Neural cell (in vitro differentiated cells): Measurements from ENCODE around the gene DLK1. TPM values are rescaled to one million over a fixed set of nuclear protein-coding genes. Genes with fewer than 3 reads are reported as not detected.
A peak's percentile ranks its signal among the peaks of the same experiment; 100 is the strongest.

Experiments used
- H2AFZ ChIP-seq: fragments of 200-600, 300-800 bp; sonication (generic), shearing (Covaris generic); 2 replicates; pipeline ENCODE4 v1.6.0; 2014; ENCODE audit warnings: low read depth, mild to moderate bottlenecking, antibody characterized with exemption, low read length, moderate library complexity
- H3F3A ChIP-seq: fragments of 200-600 bp; shearing (Covaris generic); 2 replicates; pipeline ENCODE4 v1.6.1; 2016; ENCODE audit warnings: mild to moderate bottlenecking, moderate library complexity, mixed read lengths, antibody characterized with exemption, low read length; ENCODE audit not compliant: insufficient read depth, poor library complexity, severe bottlenecking
- H3K27ac ChIP-seq: fragments of 200-600, 300-800 bp; sonication (generic), shearing (Covaris generic); 2 replicates; pipeline ENCODE4 v1.5.1; 2014; ENCODE audit warnings: mild to moderate bottlenecking, low read length, moderate library complexity
- H3K27me3 ChIP-seq: fragments of 300-800, 200-600 bp; sonication (generic), shearing (Covaris generic); 2 replicates; pipeline ENCODE4 v1.6.0; 2014; ENCODE audit warnings: mild to moderate bottlenecking, low read depth, low read length, moderate library complexity; ENCODE audit not compliant: insufficient read depth
- H3K36me3 ChIP-seq: fragments of 300-800, 200-600 bp; sonication (generic), shearing (Covaris generic); 2 replicates; pipeline ENCODE4 v1.5.1; 2014; ENCODE audit warnings: mild to moderate bottlenecking, antibody characterized with exemption, low read length, moderate library complexity; ENCODE audit not compliant: insufficient read depth
- H3K4me2 ChIP-seq: fragments of 300-800, 200-600 bp; sonication (generic), shearing (Covaris generic); 2 replicates; pipeline ENCODE4 v1.6.0; 2014; ENCODE audit warnings: mild to moderate bottlenecking, low read length
- H3K4me3 ChIP-seq: fragments of 300-800, 200-600 bp; sonication (generic), shearing (Covaris generic); 2 replicates; pipeline ENCODE4 v1.5.1; 2014; ENCODE audit warnings: mild to moderate bottlenecking, low read length, moderate library complexity
- H3K79me2 ChIP-seq: fragments of 200-600 bp; shearing (Covaris generic); replicated peaks from 2 replicates; pipeline ENCODE4 v1.6.0; 2014; ENCODE audit warnings: mild to moderate bottlenecking, low read length, moderate library complexity; ENCODE audit not compliant: insufficient read depth
- H3K9ac ChIP-seq: fragments of 300-800, 200-600 bp; sonication (generic), shearing (Covaris generic); 2 replicates; pipeline ENCODE4 v1.6.1; 2016; ENCODE audit warnings: mild to moderate bottlenecking, low read length, mixed read lengths
- H3K9me2 ChIP-seq: fragments of 200-600 bp; shearing (Covaris generic); 2 replicates; pipeline ENCODE4 v1.6.1; 2016; ENCODE audit warnings: mild to moderate bottlenecking, low read length, mixed read lengths; ENCODE audit not compliant: insufficient read depth
- H3K9me3 ChIP-seq: fragments of 200-600, 300-800 bp; sonication (generic), shearing (Covaris generic); 2 replicates; pipeline ENCODE4 v1.6.1; 2016; ENCODE audit warnings: mild to moderate bottlenecking, mixed run types, low read length, moderate library complexity, mixed read lengths
- H4K20me1 ChIP-seq: fragments of 200-600 bp; shearing (Covaris generic); 2 replicates; pipeline ENCODE4 v1.6.1; 2016; ENCODE audit warnings: mild to moderate bottlenecking, mixed run types; ENCODE audit not compliant: insufficient read depth
- EZH2 ChIP-seq: fragments of 200-600, 300-800 bp; shearing (Covaris generic), sonication (generic); IDR thresholded peaks from 2 replicates; pipeline ENCODE4 v1.6.1; 2014; ENCODE audit warnings: antibody characterized with exemption, low read length, borderline replicate concordance, mild to moderate bottlenecking; ENCODE audit not compliant: insufficient read depth, poor library complexity, severe bottlenecking
- MXI1 ChIP-seq: fragments of 450-650 bp; conservative IDR thresholded peaks from 2 replicates; pipeline ENCODE4 v1.6.1; 2014; ENCODE audit warnings: antibody characterized with exemption, mild to moderate bottlenecking; ENCODE audit not compliant: poor library complexity, severe bottlenecking
- POLR2AphosphoS5 ChIP-seq: IDR thresholded peaks from 2 replicates; pipeline ENCODE4 v1.6.1; 2012
- RAD21 ChIP-seq: fragments of 450-650 bp; conservative IDR thresholded peaks from 2 replicates; pipeline ENCODE4 v1.6.1; 2014; ENCODE audit warnings: antibody characterized with exemption, mild to moderate bottlenecking, moderate library complexity
- SMC3 ChIP-seq: fragments of 450-650 bp; conservative IDR thresholded peaks from 2 replicates; pipeline ENCODE4 v1.6.1; 2014; ENCODE audit warnings: antibody characterized with exemption, mild to moderate bottlenecking, moderate library complexity; ENCODE audit not compliant: poor library complexity
- TAF1 ChIP-seq: IDR thresholded peaks from 2 replicates; pipeline ENCODE4 v1.6.1; 2012; ENCODE audit warnings: low read depth
- polyA plus RNA-seq: library from polyadenylated mRNA; depleted of rRNA; stranded (reverse); fragments of >200 nt; gene quantifications from 2 replicates; pipeline ENCODE4 v1.2.3, GENCODE V29; 2014
- TF ChIP-seq, protein P1 (sequence below): IDR thresholded peaks from 2 replicates; pipeline ENCODE4 v1.6.1; 2012; ENCODE audit warnings: borderline replicate concordance
- TF ChIP-seq, protein P2 (sequence below): fragments of 450-650 bp; IDR thresholded peaks from 2 replicates; pipeline ENCODE4 v1.5.1; 2014; ENCODE audit warnings: antibody characterized with exemption, mild to moderate bottlenecking, moderate library complexity; ENCODE audit not compliant: poor library complexity, severe bottlenecking

Gene DLK1
- polyA plus RNA-seq, 1 donor from 2014 or later, result 6.8 TPM

DNA sequence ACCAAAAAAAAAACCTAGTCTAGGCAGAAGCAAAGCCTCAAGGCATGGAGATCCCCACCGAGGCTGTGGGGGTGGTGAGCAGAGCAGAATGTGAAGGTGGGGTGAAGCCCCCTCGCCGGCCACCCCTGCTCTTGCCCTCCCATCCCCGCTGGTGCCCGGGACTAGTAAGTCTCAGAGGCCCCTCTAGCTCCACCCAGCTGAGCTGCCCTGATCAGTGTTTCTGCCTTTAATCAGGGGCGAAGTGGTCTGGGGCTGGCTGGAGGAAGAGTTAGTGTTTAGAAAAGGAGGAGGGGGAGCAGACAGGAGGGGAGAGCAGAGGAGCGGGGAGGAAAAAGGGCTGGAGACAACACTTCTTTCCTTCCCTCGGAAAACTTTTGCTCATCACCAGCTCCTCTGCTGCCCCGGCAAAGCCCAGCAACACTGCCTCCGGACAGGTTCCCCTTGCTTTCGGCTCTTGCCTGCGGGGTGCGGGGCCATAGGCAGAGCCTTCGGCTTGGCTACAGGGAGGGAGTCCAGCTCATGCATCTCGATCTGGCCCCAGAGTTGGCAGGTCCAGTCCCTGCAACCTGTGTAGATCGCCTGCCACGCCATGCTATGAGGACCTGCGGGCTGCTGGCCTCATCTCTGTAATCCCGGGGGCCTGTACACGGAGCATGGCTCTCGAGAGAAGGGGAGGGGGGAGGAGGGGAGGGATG lies 3.4 kb upstream of the DLK1 start:
- H3K9me2 ChIP-seq, result no peaks in the 10 kb centered on the region

DNA sequence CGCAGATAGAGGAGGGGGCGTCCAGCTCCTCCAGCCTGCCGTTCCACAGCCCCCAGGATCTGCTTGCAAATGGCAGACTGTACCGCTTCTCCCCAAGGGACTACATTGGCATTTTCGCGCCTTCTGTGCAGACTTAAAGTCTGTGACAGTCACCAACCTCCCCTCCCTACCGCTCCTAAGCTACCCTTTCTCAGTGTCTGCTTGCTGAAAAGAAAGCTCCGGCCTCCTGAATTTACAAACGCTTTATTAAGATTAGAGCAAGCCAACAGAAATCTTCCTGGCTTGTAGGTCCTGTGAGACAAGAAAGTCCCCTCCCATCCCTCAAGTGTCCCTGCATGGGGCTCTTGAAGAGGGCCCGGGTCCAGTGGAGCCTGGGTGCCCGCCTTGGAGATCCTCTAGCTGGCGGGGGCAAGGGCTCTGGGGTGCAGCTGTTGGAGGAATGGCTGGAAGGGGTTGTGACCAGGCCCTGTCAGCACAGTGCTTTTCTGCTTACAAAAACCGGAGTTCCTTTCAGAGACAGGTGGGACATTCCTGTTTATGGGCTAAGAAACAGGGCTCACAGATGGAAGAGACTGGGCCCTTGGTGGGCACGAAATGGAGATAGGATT lies 2.8 kb upstream of the DLK1 start:
- Histone ChIP-seq H3K9me3 (no peaks in the 10 kb centered on the region), H3K4me2 (no peak overlapping the region), H3K79me2 (peaks cover 38% of the 10 kb centered on the region), H3K9me2 (no peaks in the 10 kb centered on the region), H3K27ac (peak overlapping the region; percentile 5), H3K9ac (peak overlapping the region; percentile 36), H4K20me1 (no peaks in the 10 kb centered on the region), H3K27me3 (no peaks in the 10 kb centered on the region), H2AFZ (no peak overlapping the region), H3K36me3 (no peaks in the 10 kb centered on the region), H3F3A (no peaks in the 10 kb centered on the region), H3K4me3 (peak overlapping the region; percentile 12)
- TF ChIP-seq SMC3 (peak; percentile 18), MXI1 (no peak), TAF1 (no peak), POLR2AphosphoS5 (peak; percentile 40)
- TF ChIP-seq, protein P1, sequence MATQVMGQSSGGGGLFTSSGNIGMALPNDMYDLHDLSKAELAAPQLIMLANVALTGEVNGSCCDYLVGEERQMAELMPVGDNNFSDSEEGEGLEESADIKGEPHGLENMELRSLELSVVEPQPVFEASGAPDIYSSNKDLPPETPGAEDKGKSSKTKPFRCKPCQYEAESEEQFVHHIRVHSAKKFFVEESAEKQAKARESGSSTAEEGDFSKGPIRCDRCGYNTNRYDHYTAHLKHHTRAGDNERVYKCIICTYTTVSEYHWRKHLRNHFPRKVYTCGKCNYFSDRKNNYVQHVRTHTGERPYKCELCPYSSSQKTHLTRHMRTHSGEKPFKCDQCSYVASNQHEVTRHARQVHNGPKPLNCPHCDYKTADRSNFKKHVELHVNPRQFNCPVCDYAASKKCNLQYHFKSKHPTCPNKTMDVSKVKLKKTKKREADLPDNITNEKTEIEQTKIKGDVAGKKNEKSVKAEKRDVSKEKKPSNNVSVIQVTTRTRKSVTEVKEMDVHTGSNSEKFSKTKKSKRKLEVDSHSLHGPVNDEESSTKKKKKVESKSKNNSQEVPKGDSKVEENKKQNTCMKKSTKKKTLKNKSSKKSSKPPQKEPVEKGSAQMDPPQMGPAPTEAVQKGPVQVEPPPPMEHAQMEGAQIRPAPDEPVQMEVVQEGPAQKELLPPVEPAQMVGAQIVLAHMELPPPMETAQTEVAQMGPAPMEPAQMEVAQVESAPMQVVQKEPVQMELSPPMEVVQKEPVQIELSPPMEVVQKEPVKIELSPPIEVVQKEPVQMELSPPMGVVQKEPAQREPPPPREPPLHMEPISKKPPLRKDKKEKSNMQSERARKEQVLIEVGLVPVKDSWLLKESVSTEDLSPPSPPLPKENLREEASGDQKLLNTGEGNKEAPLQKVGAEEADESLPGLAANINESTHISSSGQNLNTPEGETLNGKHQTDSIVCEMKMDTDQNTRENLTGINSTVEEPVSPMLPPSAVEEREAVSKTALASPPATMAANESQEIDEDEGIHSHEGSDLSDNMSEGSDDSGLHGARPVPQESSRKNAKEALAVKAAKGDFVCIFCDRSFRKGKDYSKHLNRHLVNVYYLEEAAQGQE, result no peak

More for the DNA sequence above, 3.4 kb upstream of the DLK1 start:
- no peaks in the 10 kb centered on the region for H3K27me3 ChIP-seq
- H3F3A ChIP-seq, result no peaks in the 10 kb centered on the region
- peak overlapping the region; percentile 36 for H3K9ac ChIP-seq
- H3K36me3 ChIP-seq, result no peaks in the 10 kb centered on the region
- H3K9me3 ChIP-seq, result no peaks in the 10 kb centered on the region
- H3K27ac ChIP-seq, result peak overlapping the region; percentile 5
- no peak for TF ChIP-seq SMC3
- no peak for TF ChIP-seq EZH2
- TF ChIP-seq MXI1, result no peak
- no peak for TF ChIP-seq POLR2AphosphoS5
- TF ChIP-seq, protein P1, result no peak
- TF ChIP-seq, protein P2, sequence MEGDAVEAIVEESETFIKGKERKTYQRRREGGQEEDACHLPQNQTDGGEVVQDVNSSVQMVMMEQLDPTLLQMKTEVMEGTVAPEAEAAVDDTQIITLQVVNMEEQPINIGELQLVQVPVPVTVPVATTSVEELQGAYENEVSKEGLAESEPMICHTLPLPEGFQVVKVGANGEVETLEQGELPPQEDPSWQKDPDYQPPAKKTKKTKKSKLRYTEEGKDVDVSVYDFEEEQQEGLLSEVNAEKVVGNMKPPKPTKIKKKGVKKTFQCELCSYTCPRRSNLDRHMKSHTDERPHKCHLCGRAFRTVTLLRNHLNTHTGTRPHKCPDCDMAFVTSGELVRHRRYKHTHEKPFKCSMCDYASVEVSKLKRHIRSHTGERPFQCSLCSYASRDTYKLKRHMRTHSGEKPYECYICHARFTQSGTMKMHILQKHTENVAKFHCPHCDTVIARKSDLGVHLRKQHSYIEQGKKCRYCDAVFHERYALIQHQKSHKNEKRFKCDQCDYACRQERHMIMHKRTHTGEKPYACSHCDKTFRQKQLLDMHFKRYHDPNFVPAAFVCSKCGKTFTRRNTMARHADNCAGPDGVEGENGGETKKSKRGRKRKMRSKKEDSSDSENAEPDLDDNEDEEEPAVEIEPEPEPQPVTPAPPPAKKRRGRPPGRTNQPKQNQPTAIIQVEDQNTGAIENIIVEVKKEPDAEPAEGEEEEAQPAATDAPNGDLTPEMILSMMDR, result no peak
- no peak for TF ChIP-seq RAD21
- no peak overlapping the region for H2AFZ ChIP-seq
- H3K79me2 ChIP-seq, result peaks cover 33% of the 10 kb centered on the region
- no peaks in the 10 kb centered on the region for H4K20me1 ChIP-seq
- peak overlapping the region; percentile 12 for H3K4me3 ChIP-seq
- no peak overlapping the region for H3K4me2 ChIP-seq
